Measurements from ENCODE around the gene TOP3A.

TOP3A gene

GRCh38 chr17:18253947-18254821, 60.6 kb downstream of the TOP3A start:
- no peak for DNase-seq

GRCh38 chr17:18253187-18253884, 61.5 kb downstream of the TOP3A start:
- no peak for DNase-seq

- DNase-seq: no peak
These were observed 62.6 kb downstream of the TOP3A start for GRCh38 chr17:18252160-18252559.

GRCh38 chr17:18251204-18251603, 63.6 kb downstream of the TOP3A start:
- DNase-seq: no peak

- no peak for DNase-seq
These were observed 64.1 kb downstream of the TOP3A start for GRCh38 chr17:18250708-18251107.

GRCh38 chr17:18250259-18250658, 64.5 kb downstream of the TOP3A start:
- peak; percentile 75 for DNase-seq

GRCh38 chr17:18248811-18249210, 66.0 kb downstream of the TOP3A start:
- DNase-seq: no peak

GRCh38 chr17:18248300-18248731, 66.5 kb downstream of the TOP3A start:
- DNase-seq: peak; percentile 83

GRCh38 chr17:18247613-18248001, 67.2 kb downstream of the TOP3A start:
- DNase-seq: peak; percentile 67

- peak; percentile 93 for DNase-seq
These were observed 67.7 kb downstream of the TOP3A start for GRCh38 chr17:18246880-18247612.

- no peak for DNase-seq
These were observed 68.6 kb downstream of the TOP3A start for GRCh38 chr17:18246109-18246725.

- no peak for DNase-seq
These were observed 69.6 kb downstream of the TOP3A start for GRCh38 chr17:18245038-18245776.

GRCh38 chr17:18241229-18241871, 73.4 kb downstream of the TOP3A start:
- no peak for DNase-seq

- no peak for DNase-seq
These were observed 74.3 kb downstream of the TOP3A start for GRCh38 chr17:18240449-18240848.

GRCh38 chr17:18238299-18238698, 76.5 kb downstream of the TOP3A start:
- DNase-seq: no peak

GRCh38 chr17:18237461-18237860, 77.3 kb downstream of the TOP3A start:
- DNase-seq: no peak

- DNase-seq: no peak
These were observed 78.3 kb downstream of the TOP3A start for GRCh38 chr17:18236494-18236893.

GRCh38 chr17:18235743-18236256, 79.0 kb downstream of the TOP3A start:
- no peak for DNase-seq

- no peak for DNase-seq
These were observed 79.9 kb downstream of the TOP3A start for GRCh38 chr17:18234853-18235380.

- no peak for DNase-seq
These were observed 80.8 kb downstream of the TOP3A start for GRCh38 chr17:18233803-18234518.

- DNase-seq: no peak
These were observed 83.6 kb downstream of the TOP3A start for GRCh38 chr17:18231164-18231563.
